OCI-LY1 (cell line): ENCODE data around the gene ADPRM.

Experiments
- CTCF ChIP-seq: fragments of 200-600 bp; sonication (generic), shearing (Covaris generic); IDR thresholded peaks from 2 replicates; pipeline ENCODE4 v1.5.1; 2017; ENCODE audit warnings: mild to moderate bottlenecking, antibody characterized with exemption, low read length, moderate library complexity, mixed read lengths
- EZH2 ChIP-seq: fragments of 200-600 bp; sonication (generic), shearing (Covaris generic); IDR thresholded peaks from 2 replicates; pipeline ENCODE4 v1.8.0; 2017; ENCODE audit warnings: borderline replicate concordance, mixed run types, mild to moderate bottlenecking, antibody characterized with exemption, low read length, moderate library complexity, mixed read lengths

- TF ChIP-seq CTCF (no peak), EZH2 (no peak)
Observed at GRCh38 chr17:10699856-10700255, 2.5 kb downstream of the ADPRM start.
